Sigmoid colon (tissue), 7 donors: ENCODE data around the gene GNAT1. TPM values are rescaled to one million over a fixed set of nuclear protein-coding genes. Genes with fewer than 3 reads are reported as not detected.

Source experiments
- DNase-seq: peaks from one replicate; pipeline ENCODE4 v3.0.0-alpha.2; 2019
- H3K27ac ChIP-seq, 4 donors: fragments of 200-600 bp; sonication (generic); one replicate each; pipeline ENCODE4 v1.5.1; 2016 to 2019; ENCODE audit warnings: mild to moderate bottlenecking in 1 of 4
- H3K27me3 ChIP-seq, 3 donors: fragments of 200-600 bp; sonication (generic); one replicate each; pipeline ENCODE4 v1.5.1; 2019; ENCODE audit warnings: mild to moderate bottlenecking in 1 of 3
- H3K36me3 ChIP-seq, 4 donors: fragments of 200-600 bp; sonication (generic); one replicate each; pipeline ENCODE4 v1.5.1; 2016 to 2019
- H3K4me1 ChIP-seq, 4 donors: fragments of 200-600 bp; sonication (generic); one replicate each; pipeline ENCODE4 v1.5.1; 2017 to 2019
- H3K4me3 ChIP-seq, 4 donors: fragments of 200-600 bp; sonication (generic); one replicate each; pipeline ENCODE4 v1.5.1; 2017 to 2019; ENCODE audit warnings: mild to moderate bottlenecking in 2 of 4, moderate library complexity in 1 of 4
- H3K9me3 ChIP-seq, 4 donors: fragments of 200-600 bp in 3 of 4; sonication (generic) in 3 of 4; one replicate each; pipeline versions ENCODE4 v1.5.1 to v1.6.1; 2013 to 2019
- CTCF ChIP-seq, 4 experiments: fragments of 450-650 bp in 3 of 4; fragments of 200-600 bp in 1 of 4; IDR thresholded peaks; one replicate each; pipeline ENCODE4 v1.5.1; 2016 to 2019; ENCODE audit warnings: antibody characterized with exemption in 4 of 4, mild to moderate bottlenecking in 3 of 4, moderate library complexity in 2 of 4
- EP300 ChIP-seq, 4 donors: sonication (generic); formaldehyde crosslinking; IDR thresholded peaks; one replicate each; pipeline ENCODE4 v1.6.1; 2017; ENCODE audit warnings: antibody characterized with exemption in 4 of 4
- POLR2A ChIP-seq, 2 donors: fragments of 450-650 bp; IDR thresholded peaks; one replicate each; pipeline ENCODE4 v1.6.1; 2016; ENCODE audit warnings: antibody characterized with exemption in 2 of 2, mild to moderate bottlenecking in 2 of 2, moderate library complexity in 2 of 2
- POLR2AphosphoS5 ChIP-seq, 4 donors: sonication (generic); formaldehyde crosslinking; IDR thresholded peaks; one replicate each; pipeline ENCODE4 v1.6.1; 2017; ENCODE audit warnings: antibody characterized with exemption in 4 of 4
- WGBS, 2 donors: extraction: QIAGEN DNeasy Blood & Tissue Kit; methylation state at CpG; one replicate each; pipeline ENCODE4 v1.1.7; 2013; 5-methylcytosine and 5-hydroxymethylcytosine counted together
- intact Hi-C: fragments of 100-400 bp; cut with DNase I; formaldehyde crosslinking; loops from one replicate; pipeline ENCODE4 v1.15.1; 2023
- polyA plus RNA-seq, 3 donors: library from polyadenylated mRNA; stranded (reverse); fragments of 200-250 nt; gene quantifications; one replicate each; pipeline ENCODE4 v1.2.3, GENCODE V29; 2013
- total RNA-seq, 4 donors: library from RNA; depleted of rRNA; stranded (reverse); fragments of >200 nt; gene quantifications; one replicate each; pipeline ENCODE4 v1.1.0, GENCODE V29; 2016
- donor health status: healthy with polysubstance abuse.
- donor health status: Bipolar disorder and iron deficiency.
- donor health status: healthy.

Gene GNAT1
- total and polyA plus RNA-seq, 7 donors = 0.06 TPM; not detected in 6

- H3K4me3 ChIP-seq = no peak overlapping the region
- no peaks in the 10 kb centered on the region for H3K9me3 ChIP-seq
- peaks cover 28 to 78% (median 67%) of the 10 kb centered on the region in 3 donors for H3K27me3 ChIP-seq
- DNase-seq = no peak
- H3K4me1 ChIP-seq = peaks cover 0 to 16% (median 15%) of the 10 kb centered on the region in 4 donors
- no peak for TF ChIP-seq EP300 (IDR thresholded peaks at IDR 0.05)
- H3K27ac ChIP-seq = no peak overlapping the region
- no peaks in the 10 kb centered on the region for H3K36me3 ChIP-seq
- 84% methylated on average over 10 of the region's 10 CpGs for WGBS, 2 donors
- intact Hi-C loops = no loop called here
These were observed 10.3 kb downstream of the GNAT1 start for GRCh38 chr3:50201573-50202315.

GRCh38 chr3:50202353-50203112 lies 11.1 kb downstream of the GNAT1 start:
- H3K9me3 ChIP-seq = no peaks in the 10 kb centered on the region
- 83 to 87% methylated on average over 16 of the region's 16 CpGs for WGBS, 2 donors
- H3K27ac ChIP-seq = no peak overlapping the region
- no peak for DNase-seq
- H3K27me3 ChIP-seq = peaks cover 28 to 84% (median 68%) of the 10 kb centered on the region in 3 donors
- no peak for TF ChIP-seq POLR2A (IDR thresholded peaks at IDR 0.05)
- TF ChIP-seq POLR2AphosphoS5 (IDR thresholded peaks at IDR 0.05) = no peak
- TF ChIP-seq CTCF (IDR thresholded peaks at IDR 0.05) = no peak
- no peak overlapping the region for H3K4me3 ChIP-seq
- intact Hi-C loops = no loop called here
- peaks cover 0 to 16% (median 15%) of the 10 kb centered on the region in 4 donors for H3K4me1 ChIP-seq
- H3K36me3 ChIP-seq = no peaks in the 10 kb centered on the region

GRCh38 chr3:50203113-50203808 lies 11.9 kb downstream of the GNAT1 start:
- Histone ChIP-seq H3K9me3 (no peaks in the 10 kb centered on the region), H3K36me3 (no peaks in the 10 kb centered on the region), H3K4me3 (no peak overlapping the region), H3K4me1 (peaks cover 0 to 16% (median 15%) of the 10 kb centered on the region in 4 donors), H3K27ac (no peak overlapping the region), H3K27me3 (peaks cover 28 to 84% (median 68%) of the 10 kb centered on the region in 3 donors)
- WGBS, 2 donors = 69 to 82% methylated on average over 9 of the region's 9 CpGs
- DNase-seq = no peak
- TF ChIP-seq CTCF (IDR thresholded peaks at IDR 0.05) (no peak), EP300 (IDR thresholded peaks at IDR 0.05) (no peak), POLR2AphosphoS5 (IDR thresholded peaks at IDR 0.05) (no peak), POLR2A (IDR thresholded peaks at IDR 0.05) (no peak)
- intact Hi-C loops = no loop called here

- no peak for DNase-seq
- intact Hi-C loops = no loop called here
- Histone ChIP-seq H3K4me3 (no peak overlapping the region), H3K27me3 (peaks cover 28 to 77% (median 68%) of the 10 kb centered on the region in 3 donors), H3K27ac (no peak overlapping the region), H3K36me3 (no peaks in the 10 kb centered on the region), H3K4me1 (peaks cover 0 to 16% (median 15%) of the 10 kb centered on the region in 4 donors), H3K9me3 (no peaks in the 10 kb centered on the region)
- 61 to 73% methylated on average over 12 of the region's 12 CpGs for WGBS, 2 donors
- TF ChIP-seq CTCF (IDR thresholded peaks at IDR 0.05) (no peak), EP300 (IDR thresholded peaks at IDR 0.05) (no peak), POLR2AphosphoS5 (IDR thresholded peaks at IDR 0.05) (no peak), POLR2A (IDR thresholded peaks at IDR 0.05) (no peak)
These were observed 12.7 kb downstream of the GNAT1 start for GRCh38 chr3:50203809-50204803.
